Measurements from ENCODE around the gene GNG3. TPM values are rescaled to one million over a fixed set of nuclear protein-coding genes. Genes with fewer than 3 reads are reported as not detected.
"Not testable (repeated sequence)": the region's sequence is repeated elsewhere in the genome, so short reads cannot be mapped to it uniquely, and the experiment has no call there.

GNG3 gene
- total and polyA plus RNA-seq, 2 experiments from 2014 or later = 3.0 TPM; not detected in 1

DNA sequence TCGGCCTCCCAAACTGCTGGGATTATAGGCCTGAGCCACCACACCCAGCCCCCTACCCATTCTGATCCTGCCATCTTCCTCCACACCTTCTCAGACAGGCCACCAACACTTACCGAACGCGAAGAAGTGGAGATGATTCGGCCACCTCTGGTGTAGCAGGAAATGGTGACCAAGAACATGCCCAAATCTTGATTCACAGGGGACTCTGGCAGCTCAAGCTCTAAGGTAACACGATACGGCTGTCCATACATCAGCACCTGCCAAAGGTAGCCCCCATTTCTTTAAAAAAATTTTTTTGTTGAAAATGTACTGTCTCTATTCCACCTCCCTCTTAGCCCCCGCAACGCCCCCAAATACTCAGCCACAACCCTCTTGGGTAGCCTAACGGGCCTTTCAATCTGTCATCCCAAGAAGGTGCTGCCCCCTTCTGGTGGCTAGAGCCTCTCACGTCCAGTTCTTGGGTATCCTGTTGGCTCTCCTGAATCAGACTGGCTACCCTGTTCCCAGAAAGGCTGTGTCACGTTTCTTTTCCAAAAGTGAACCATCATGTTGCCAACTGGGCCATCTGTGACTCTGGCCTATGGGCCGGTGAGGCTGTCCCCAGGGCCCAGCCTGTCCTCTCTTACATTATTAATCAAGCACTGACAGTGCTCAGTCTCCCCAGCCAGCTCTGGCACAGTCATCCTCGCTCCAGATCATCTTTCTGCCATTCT is 12.9 kb upstream of the GNG3 start:
- Histone ChIP-seq H3K4me3 (no peak overlapping the region), H3K27ac (no peak overlapping the region), H3K9me3 (ENCODE audit: low read depth) (no peaks in the 10 kb centered on the region), H3K36me3 (peaks cover 19% of the 10 kb centered on the region), H3K27me3 (no peaks in the 10 kb centered on the region), H3K4me1 (ENCODE audit: low read depth) (peaks cover 6% of the 10 kb centered on the region)
- DNase-seq (ENCODE audit: low read depth in 1 of 2, low spot score in 1 of 2) = peak; percentile 84 to 89
- TF ChIP-seq, protein P1, sequence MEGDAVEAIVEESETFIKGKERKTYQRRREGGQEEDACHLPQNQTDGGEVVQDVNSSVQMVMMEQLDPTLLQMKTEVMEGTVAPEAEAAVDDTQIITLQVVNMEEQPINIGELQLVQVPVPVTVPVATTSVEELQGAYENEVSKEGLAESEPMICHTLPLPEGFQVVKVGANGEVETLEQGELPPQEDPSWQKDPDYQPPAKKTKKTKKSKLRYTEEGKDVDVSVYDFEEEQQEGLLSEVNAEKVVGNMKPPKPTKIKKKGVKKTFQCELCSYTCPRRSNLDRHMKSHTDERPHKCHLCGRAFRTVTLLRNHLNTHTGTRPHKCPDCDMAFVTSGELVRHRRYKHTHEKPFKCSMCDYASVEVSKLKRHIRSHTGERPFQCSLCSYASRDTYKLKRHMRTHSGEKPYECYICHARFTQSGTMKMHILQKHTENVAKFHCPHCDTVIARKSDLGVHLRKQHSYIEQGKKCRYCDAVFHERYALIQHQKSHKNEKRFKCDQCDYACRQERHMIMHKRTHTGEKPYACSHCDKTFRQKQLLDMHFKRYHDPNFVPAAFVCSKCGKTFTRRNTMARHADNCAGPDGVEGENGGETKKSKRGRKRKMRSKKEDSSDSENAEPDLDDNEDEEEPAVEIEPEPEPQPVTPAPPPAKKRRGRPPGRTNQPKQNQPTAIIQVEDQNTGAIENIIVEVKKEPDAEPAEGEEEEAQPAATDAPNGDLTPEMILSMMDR (IDR thresholded peaks at IDR 0.05; ENCODE audit: low read depth, low read length) = peak; percentile 90

DNA sequence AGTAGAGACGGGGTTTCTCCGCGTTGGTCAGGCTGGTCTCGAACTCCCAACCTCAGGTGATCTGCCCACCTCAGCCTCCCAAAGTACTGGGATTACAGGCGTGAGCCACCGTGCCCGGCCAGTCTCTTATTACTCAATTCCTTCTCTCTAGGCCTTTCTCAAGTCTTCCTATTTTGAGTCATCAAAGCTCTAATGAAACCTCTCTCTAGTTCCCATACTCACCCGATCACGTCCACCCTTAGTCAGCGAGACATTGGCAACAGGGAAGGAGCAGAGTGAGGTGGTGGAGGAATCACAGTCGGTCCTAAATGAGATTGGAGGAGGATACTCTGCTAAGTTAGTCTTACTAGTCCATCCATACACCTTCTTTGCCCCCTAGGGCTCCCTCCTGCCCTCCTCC is 5.2 kb upstream of the GNG3 start:
- H3K27ac ChIP-seq = no peak overlapping the region
- H3K4me3 ChIP-seq = no peak overlapping the region
- H3K4me1 ChIP-seq (ENCODE audit: low read depth) = peaks cover 14% of the 10 kb centered on the region
- no peak for DNase-seq (ENCODE audit: low read depth in 1 of 2, low spot score in 1 of 2)
- H3K27me3 ChIP-seq = no peaks in the 10 kb centered on the region
- peaks cover 13% of the 10 kb centered on the region for H3K36me3 ChIP-seq
- TF ChIP-seq, protein P1 (IDR thresholded peaks at IDR 0.05; ENCODE audit: low read depth, low read length) = no peak
- no peaks in the 10 kb centered on the region for H3K9me3 ChIP-seq (ENCODE audit: low read depth)

DNA sequence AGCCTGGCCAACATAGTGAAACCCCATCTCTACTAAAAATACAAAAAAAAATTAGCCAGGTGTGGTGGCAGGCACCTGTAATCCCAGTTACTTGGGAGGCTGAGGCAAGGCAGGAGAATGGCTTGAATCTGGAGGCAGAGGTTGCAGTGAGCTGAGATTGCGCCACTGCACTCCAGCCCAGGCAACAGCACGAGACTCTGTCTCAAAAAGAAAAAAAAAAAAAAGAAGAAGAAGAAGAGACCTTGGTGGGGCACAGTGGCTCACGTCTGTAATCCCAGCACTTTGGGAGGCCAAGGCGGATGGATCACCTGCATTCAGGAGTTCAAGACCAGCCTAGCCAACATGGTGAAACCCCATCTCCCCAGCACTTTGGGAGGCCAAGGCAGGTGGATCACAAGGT is 3.6 kb upstream of the GNG3 start:
- H3K36me3 ChIP-seq = peaks cover 13% of the 10 kb centered on the region
- not testable (repeated sequence) for H3K27ac ChIP-seq; H3K9me3 ChIP-seq (ENCODE audit: low read depth); DNase-seq (ENCODE audit: low read depth in 1 of 2, low spot score in 1 of 2); H3K27me3 ChIP-seq; H3K4me3 ChIP-seq
- H3K4me1 ChIP-seq (ENCODE audit: low read depth) = peaks cover 23% of the 10 kb centered on the region

DNA sequence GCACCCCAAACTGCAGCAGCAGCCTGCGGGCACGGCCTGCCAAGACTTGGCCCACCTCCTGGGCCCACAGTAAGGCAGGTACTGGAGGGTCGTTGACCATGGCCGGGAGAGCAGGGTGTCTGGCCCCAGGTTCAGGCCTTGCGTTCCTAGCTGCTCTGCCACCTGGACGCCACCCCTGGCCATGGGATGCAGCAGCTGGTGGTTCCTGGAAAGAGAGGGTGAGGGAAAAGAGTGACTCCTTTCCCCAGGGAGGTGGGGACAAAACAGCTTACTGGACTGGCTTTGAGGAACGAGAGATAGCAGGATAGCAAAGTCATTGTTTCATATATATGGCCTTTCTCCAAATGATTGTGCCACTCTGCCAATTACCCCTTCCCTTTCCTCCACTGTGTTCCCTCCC is 2.1 kb upstream of the GNG3 start:
- peak overlapping the region; percentile 41 for H3K4me3 ChIP-seq
- H3K27me3 ChIP-seq = no peaks in the 10 kb centered on the region
- no peak for DNase-seq (ENCODE audit: low read depth in 1 of 2, low spot score in 1 of 2)
- H3K9me3 ChIP-seq (ENCODE audit: low read depth) = no peaks in the 10 kb centered on the region
- H3K27ac ChIP-seq = peak overlapping the region; percentile 83
- H3K4me1 ChIP-seq (ENCODE audit: low read depth) = peaks cover 25% of the 10 kb centered on the region
- peaks cover 11% of the 10 kb centered on the region for H3K36me3 ChIP-seq
- TF ChIP-seq, protein P1 (IDR thresholded peaks at IDR 0.05; ENCODE audit: low read depth, low read length) = no peak

DNA sequence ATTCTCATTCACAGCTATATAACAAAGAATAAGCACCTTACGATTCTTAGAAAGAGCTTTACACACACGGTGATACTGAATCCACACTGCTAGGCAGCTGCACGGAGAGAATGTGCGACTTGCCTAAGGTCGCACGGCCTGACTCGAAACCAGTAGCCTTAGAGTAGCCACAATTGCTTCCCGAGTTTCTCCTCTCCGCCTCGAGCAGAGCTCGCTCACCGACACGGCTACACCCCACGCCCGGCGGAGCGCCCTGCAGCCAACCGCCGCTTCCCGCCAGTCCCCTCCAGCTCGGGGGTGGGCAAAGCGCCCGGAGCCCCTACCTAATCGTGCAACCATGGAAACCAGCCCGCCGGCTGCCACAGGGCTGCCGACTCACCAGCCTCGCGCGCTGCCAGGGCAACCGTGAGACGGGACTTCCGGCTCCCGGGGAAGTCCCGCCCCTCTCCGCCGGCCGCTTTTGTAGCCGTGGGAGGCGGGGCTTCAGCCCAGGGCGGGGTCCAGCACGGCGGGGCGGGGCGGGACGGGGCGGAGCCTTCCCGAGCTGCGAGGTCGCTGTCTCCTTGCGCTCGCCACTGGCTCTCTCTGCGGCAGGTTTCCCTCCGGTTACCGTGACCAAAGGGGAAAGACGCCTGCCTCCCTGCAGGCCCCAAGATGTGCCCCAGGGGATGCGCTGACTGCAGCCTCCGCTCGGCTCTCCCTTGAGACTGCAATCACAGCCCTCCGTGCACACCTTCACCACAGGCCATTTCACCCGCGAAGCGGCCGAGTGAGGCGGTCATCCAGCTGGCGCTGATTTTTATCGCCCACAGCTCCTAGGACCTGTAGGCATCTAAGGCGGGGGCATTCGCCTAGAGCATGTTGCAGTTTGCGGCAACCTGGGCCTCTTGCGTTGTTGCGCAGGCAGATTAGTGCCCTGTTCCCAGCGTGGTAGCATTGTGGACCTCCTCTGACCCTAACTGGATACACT is 1.3 kb upstream of the GNG3 start:
- Histone ChIP-seq H3K9me3 (ENCODE audit: low read depth) (no peaks in the 10 kb centered on the region), H3K4me1 (ENCODE audit: low read depth) (peaks cover 25% of the 10 kb centered on the region), H3K36me3 (peaks cover 7% of the 10 kb centered on the region), H3K27ac (peak overlapping the region; percentile 83), H3K27me3 (no peaks in the 10 kb centered on the region), H3K4me3 (peak overlapping the region; percentile 41)
- DNase-seq (ENCODE audit: low read depth in 1 of 2, low spot score in 1 of 2) = peak; percentile 97 to 98
- TF ChIP-seq, protein P1 (IDR thresholded peaks at IDR 0.05; ENCODE audit: low read depth, low read length) = no peak

Data from cardiac muscle cell (in vitro differentiated cells and primary cell).